Stimulated activated CD4-positive, alpha-beta T cell treated with anti-CD3 and anti-CD28 coated beads, Interleukin-15, amount 100 ng/mL, for 24 hours (primary cell): ENCODE results near the gene CENPX.
A peak's percentile ranks its signal among the peaks of the same experiment; 100 is the strongest.
"Not testable (repeated sequence)": the region's sequence is repeated elsewhere in the genome, so short reads cannot be mapped to it uniquely, and the experiment has no call there.

Experiments used
- DNase-seq: peaks from one replicate; pipeline ENCODE4 v3.0.0-alpha.2; 2020

CENPX gene

DNA sequence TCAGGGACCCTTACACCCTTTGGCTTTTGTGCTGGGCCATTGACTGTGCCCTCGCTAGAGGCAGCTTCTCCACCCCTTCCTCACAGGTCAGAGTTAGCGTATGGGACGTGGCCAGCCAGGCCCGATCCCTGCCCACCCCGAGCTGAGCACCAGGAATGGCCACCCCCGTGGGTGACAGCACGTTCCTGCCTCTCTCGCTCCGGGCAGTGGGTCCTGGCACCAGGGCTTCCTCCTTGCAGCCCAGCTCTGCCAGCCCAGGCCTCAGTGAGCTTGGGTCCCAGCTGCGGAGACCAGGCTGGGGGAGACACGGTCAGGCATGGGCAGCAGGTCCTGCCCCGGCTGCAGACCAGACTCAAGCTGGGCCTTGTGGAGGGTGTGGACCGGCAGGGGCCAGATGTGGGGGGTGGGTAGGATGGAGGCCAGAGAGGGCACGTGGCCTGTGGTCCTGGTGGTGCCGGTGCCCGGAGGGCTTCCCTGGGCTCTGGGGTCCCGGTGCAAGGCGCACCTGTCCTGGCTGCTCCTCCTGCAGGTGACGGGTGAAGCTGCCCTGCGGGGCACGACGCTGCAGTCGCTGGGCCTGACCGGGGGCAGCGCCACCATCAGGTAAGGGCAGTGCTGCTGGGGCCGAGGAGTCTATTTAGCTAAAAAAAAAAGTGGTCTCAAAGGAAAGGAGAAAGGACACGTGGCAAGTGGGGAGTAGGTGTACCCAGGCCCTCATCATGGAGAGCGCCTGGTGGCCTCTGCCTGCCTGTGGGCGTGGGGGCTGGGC lies 27.0 kb downstream of the CENPX start:
- no peak for DNase-seq

DNA sequence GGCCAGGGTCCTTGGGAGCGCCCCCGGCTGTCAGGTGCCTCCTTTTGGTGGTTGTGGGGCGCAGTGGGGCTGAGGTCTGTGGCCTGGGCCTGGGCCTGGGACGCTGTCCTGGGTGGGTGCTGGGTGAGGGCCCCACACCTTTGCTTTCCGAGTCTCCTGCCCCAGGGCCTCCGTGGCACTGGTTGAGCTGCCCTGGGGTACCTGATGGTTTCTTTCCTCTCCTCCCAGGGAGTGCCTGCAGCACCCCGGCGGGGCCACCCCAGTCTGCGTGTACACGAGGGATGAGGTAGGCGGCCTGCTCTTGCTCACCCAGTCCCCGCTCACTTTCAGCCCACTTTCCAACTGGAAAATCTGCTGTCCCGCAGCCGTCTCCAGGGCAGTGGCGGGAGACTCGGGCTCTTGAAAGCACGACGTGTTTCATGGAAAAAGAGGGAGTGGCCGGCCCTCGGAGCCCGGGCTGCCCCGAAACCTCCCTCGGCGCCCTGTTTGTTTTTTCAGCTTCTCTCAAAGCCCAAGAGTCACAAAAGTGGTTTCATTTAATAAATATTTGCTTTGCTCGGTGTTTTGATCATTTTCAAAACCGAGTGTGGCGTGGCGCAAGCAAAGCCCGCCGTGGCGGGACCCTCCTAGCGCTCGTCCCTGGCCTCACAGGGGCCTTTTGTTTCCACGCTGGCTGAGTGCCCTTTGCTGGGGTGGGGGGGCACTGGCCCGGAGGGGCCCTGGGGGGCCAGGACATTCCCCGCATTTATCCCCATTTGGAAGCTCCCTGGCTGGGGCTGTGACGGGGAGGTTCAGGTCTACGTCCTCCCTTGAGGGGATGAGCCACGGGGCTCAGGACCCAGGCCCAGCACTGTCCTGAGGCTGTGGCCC lies 27.9 kb downstream of the CENPX start:
- no peak for DNase-seq

- DNase-seq, result no peak
Observed at GRCh38 chr17:81993729-81994592, 28.7 kb downstream of the CENPX start.

DNA sequence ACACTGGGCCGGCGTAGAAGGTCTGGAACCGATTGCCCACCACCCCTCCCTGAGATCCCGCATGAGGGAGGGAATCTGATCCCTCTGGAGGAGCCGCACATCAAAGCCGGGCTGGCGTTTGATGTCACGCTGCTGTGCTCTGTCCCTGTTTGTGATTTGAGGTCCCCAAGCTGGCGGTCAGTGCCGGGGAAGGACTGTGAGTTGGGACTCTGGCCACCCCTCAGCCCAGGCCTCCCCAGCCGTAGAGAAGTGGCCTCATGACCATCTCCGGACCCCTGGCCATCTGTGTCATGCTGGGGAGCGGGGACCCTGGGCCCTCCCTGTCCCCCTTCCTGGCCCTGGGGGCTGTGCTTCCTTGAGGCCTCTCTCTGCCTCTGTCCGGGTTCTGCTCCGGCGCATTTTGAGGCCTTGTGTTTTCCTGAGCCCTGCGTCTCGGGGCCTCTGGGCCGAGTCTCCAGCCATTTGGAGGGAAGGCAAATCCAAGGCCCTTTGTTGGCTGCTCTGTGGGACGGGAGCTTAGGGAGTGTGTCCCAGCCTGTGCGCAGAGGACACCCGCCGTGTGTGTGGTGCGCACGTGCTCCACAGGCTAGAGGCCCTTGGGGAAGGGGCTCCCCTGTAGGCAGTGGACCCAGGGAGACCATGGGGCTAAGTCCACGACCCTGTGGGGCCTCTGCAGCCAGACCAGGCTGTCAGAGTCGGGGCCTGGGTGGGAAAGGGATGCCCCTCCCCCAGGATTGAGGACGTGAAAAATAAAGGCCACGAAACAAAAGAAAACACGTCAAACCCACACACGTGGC lies 30.2 kb downstream of the CENPX start:
- no peak for DNase-seq

GRCh38 chr17:81991684-81992305 lies 30.9 kb downstream of the CENPX start:
- DNase-seq, result no peak

DNA sequence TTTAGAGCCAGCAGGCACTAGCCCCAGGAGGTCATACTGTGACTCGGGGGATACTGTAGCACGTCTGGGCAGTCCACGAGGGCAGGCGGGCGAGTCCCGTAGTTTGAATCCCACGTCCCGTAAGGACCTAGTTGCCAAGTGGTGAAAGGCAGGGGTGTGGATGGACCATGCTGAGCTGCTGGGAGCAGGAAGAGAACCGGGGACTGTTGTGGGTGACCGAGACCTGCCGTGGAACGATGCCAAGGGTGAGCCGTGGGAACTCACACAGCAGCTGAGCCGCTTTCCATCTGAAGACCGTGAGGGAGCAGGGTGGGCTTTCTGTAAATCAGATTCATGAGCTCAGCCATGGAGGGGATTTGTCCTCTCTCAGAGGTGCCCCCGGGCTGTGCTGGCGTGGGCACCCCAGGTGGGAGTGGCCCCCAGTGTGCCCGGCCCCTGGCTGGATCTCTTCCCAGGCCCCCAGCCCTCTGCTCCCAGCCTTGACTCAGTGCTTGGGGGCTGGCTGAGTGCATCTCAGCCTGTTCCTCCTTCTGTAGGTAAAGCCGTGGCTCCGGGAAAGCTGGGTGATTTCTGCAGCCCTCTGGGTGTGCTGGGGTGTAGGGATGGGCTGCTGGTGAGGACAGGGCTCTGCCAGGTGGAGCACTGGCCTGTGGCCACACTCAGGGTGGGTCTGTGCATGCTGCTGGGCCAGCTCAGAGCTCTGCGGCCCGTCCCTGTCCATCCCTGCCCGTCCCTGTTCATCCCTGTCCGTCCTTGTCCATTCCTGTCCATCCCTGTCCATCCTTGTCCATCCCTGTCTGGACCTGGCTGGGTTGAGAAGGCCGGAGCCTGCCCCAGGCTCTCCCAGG lies 31.6 kb downstream of the CENPX start:
- DNase-seq, result no peak

- no peak for DNase-seq
Observed at GRCh38 chr17:81987161-81987770, 35.4 kb downstream of the CENPX start.

DNA sequence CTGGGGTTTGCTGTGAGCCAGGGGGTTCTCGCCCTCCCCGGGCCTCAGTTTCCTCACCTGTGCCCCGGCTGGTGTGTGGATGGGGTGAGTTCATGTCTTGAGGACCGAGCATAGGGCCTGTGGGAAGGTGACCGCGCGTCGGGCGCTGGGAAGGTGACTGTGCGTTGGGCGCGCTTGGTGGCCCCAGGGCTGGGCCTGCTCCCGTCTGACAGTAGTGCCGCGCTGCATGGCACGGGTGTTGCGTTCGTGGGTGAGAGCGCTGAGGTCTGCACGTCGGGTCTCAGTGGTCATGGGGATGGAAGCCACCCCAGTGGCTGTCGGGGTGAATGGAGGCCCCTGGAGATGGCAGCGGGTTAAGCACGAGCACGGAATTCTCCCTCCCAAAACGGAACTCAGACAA lies 36.1 kb downstream of the CENPX start:
- no peak for DNase-seq

GRCh38 chr17:81984773-81985410 lies 37.8 kb downstream of the CENPX start:
- DNase-seq, result no peak

DNA sequence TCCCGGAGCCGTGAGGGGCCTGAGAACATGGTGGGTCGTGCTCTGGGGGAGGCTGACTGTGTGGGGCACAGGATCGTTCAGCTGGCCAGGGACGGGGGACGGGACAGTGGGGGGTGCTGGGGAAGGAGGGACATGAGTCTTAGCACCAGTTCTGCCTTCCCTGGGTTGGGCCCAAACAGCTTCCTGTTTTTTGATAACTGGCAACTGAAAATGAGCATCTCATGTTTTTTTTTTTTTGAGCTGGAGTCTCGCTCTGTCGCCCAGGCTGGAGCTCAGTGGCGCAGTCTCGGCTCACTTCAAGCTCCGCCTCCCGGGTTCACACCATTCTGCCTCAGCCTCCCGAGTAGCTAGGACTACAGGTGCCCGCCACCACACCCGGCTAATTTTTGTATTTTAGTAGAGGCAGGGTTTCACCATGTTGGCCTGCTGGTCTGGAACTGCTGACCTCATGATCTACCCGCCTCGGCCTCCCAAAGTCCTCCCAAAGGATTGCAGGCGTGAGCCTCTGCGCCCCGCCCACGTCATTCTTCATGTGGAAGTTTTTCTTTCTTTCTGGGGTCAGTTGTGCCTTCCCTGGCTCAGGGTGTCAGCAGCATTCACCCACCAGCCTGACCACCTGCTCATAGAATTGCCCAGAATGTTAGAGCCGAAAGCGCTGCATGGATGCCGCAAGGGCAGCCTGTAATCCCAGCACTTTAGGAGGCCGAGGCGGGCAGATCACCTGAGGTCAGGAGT lies 38.9 kb downstream of the CENPX start:
- DNase-seq, result no peak

- no peak for DNase-seq
Observed at GRCh38 chr17:81983011-81983638, 39.6 kb downstream of the CENPX start.

GRCh38 chr17:81981511-81981910 lies 41.2 kb downstream of the CENPX start:
- DNase-seq, result not testable (repeated sequence)

DNA sequence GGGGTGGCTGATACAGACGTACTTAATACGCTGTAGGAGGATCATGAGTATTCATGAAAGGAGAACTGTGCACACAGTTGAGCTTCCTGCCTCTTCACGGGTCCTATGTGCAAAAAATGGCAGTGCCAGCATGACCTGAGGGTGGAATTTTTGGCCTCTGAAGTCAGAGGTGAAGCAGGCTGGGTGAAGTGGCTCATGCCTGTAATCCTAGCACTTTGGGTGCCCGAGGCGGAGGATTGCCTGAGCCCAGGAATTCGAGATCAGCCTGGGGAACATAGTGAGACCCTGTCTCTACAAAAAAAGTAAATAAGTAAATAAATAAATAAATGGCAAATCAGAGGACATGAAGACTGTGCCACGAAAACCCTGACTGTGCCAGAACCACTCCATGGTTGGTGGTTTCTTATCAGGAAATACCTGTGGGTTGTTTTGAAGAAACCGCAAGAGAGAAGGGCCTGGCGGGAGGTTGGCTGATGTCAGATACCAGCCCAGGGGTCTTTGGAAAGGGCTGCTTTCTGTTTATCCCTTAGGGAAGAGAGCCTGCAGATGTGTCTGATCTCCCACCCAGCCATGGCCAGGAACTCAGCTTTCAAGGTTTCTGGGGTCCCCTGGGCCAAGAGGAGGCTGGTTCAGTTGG lies 41.9 kb downstream of the CENPX start:
- no peak for DNase-seq

- no peak for DNase-seq
Observed at GRCh38 chr17:81980122-81980521, 42.6 kb downstream of the CENPX start.

DNA sequence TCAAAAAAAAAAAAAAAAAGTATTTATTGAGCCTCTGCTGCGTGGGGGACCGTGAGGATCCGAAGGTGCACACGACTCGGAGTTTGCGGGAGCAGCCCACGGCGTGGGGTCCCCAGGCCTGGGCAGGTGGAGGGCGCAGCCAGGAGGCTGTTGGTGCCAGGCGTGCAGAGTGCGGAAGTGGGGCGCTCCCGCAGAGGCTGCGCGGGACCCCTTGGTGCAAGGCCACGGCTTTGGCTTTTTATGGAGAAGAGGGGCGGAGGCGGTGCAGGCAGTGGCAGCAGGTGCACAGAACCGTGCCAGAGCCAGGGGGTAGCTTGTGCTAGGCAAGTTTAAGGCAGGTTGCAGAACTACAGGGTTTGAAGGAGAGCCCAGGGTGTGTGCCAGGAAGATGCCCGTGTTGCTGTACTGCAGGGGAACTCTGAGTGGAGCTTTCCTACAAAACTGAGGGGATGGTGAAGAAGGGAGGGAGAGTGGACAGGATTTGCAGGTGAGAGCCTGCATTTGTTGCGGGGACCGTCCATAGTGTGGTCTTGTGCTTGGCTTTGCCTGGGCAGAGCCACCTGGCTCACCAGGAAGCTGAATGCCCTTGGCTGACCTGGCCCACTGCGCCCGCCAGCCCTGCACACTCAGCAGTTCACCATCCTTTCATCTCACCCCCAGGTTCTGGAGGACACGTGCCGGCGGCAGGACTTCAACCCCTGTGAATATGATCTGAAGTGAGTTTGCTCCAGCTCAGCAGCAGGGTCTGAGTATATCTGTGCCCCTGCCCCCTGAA lies 44.0 kb downstream of the CENPX start:
- DNase-seq, result no peak

GRCh38 chr17:81977211-81977808 lies 45.4 kb downstream of the CENPX start, which contains the start of gene ASPSCR1:
TSS of gene ASPSCR1 (plus strand) at chr17:81977629. CDS start at chr17:81977647, 18 bp downstream.
- DNase-seq, result peak; percentile 93
